ENCODE data around the gene CACNA1C.
"Not testable (repeated sequence)": the region's sequence is repeated elsewhere in the genome, so short reads cannot be mapped to it uniquely, and the experiment has no call there.

CACNA1C gene

GRCh38 chr12:2739069-2739468 lies 686.3 kb downstream of the CACNA1C start:
- H3K4me3 ChIP-seq (ENCODE audit: low read length): no peak overlapping the region
- no peak overlapping the region for H3K27ac ChIP-seq (ENCODE audit: low read depth, low read length)
- H3K27me3 ChIP-seq (ENCODE audit: control insufficient read depth, insufficient read depth, low read length): no peaks in the 10 kb centered on the region
- no peak overlapping the region for H3K9ac ChIP-seq (ENCODE audit: low read length)
- H3K36me3 ChIP-seq (ENCODE audit: control insufficient read depth, insufficient read depth, low read length): no peaks in the 10 kb centered on the region
- H3K4me1 ChIP-seq (ENCODE audit: control insufficient read depth, insufficient read depth, low read length): no peaks in the 10 kb centered on the region

DNA sequence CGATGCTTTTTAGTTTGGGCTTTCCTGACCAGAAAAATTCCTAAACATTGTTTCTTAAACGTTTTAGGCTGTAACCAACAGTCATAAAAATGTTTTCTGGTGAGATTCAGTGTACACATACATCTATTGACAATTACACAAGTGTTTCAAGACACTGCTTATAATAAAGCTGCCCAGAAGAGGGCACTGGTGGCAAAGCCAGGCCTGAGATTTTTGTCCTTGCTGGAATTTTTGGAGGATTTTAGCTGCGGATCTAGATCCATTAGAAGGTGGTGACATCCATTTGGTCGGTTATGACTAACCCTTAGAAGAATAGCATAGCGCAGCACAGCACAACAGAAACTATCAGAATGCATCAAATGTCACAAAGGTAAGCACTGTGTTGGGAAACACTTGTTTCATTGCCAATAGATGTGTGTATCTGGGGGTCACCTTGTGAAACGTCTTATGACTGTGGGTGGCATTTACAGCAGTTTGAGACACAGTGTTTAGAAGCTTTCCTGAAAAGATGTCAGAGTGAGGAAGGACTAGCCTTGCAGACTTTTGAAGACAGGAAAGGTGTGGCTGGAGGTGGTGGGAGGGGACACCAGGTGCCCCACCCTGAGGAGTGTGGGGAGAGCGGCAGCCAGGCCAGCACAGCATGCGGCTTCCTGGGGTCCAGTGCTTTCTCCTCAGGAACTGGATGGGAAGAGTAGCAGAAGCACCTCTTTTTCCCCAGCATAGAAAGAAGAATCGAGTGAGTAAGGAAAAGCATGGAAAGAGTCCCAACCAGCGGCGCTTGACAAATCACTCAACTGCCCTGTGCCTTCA lies 687.2 kb downstream of the CACNA1C start:
- Histone ChIP-seq H3K4me3 (ENCODE audit: low read length) (no peak overlapping the region), H3K27ac (ENCODE audit: low read depth, low read length) (no peak overlapping the region), H3K4me1 (ENCODE audit: control insufficient read depth, insufficient read depth, low read length) (no peaks in the 10 kb centered on the region), H3K9ac (ENCODE audit: low read length) (no peak overlapping the region), H3K36me3 (ENCODE audit: control insufficient read depth, insufficient read depth, low read length) (no peaks in the 10 kb centered on the region), H3K27me3 (ENCODE audit: control insufficient read depth, insufficient read depth, low read length) (no peaks in the 10 kb centered on the region)

DNA sequence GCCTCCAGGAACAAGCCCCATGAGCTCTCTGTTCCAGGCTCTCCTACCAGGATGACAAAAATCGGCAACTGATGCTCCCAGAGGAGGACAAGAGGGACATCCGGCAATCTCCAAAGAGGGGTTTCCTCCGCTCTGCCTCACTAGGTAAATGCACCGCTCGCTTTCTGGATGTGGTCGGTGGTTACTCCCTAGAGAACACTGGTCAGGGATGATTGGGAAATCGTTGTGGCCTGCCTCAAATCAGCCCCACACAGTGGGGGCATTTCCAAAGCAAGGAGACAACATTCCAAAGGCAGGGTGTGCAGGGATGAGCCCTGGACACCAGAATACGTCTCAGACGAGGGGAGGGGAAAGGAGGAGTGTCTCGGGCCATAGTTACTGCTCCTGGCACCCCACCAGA lies 689.2 kb downstream of the CACNA1C start:
- H3K36me3 ChIP-seq (ENCODE audit: control insufficient read depth, insufficient read depth, low read length); H3K9ac ChIP-seq (ENCODE audit: low read length); H3K27me3 ChIP-seq (ENCODE audit: control insufficient read depth, insufficient read depth, low read length); H3K27ac ChIP-seq (ENCODE audit: low read depth, low read length); H3K4me3 ChIP-seq (ENCODE audit: low read length); H3K4me1 ChIP-seq (ENCODE audit: control insufficient read depth, insufficient read depth, low read length): not testable (repeated sequence)

GRCh38 chr12:2743478-2743877 lies 690.7 kb downstream of the CACNA1C start:
- H3K27ac ChIP-seq (ENCODE audit: low read depth, low read length): no peak overlapping the region
- H3K9ac ChIP-seq (ENCODE audit: low read length): no peak overlapping the region
- H3K4me1 ChIP-seq (ENCODE audit: control insufficient read depth, insufficient read depth, low read length): no peaks in the 10 kb centered on the region
- H3K4me3 ChIP-seq (ENCODE audit: low read length): no peak overlapping the region
- H3K36me3 ChIP-seq (ENCODE audit: control insufficient read depth, insufficient read depth, low read length): no peaks in the 10 kb centered on the region
- H3K27me3 ChIP-seq (ENCODE audit: control insufficient read depth, insufficient read depth, low read length): no peaks in the 10 kb centered on the region

DNA sequence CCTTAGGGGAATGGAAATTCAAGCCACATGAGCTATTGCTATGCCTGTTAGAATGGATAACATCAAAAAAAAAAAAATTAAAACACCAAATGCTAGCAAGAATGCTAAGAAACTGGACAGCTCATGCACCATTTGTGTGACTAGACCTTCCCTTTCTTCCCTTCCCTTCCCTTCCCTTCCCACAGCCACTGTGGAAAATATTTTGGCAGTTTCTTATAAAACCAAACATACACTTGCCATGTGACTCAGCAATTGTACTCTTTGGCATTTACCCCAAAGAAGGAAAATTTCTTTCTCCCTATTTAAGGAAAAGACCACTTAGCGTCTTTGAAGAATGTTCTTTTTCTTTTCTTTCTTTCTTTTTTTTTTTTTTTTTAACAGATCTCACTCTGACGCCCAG lies 692.9 kb downstream of the CACNA1C start:
- H3K27ac ChIP-seq (ENCODE audit: low read depth, low read length): no peak overlapping the region
- no peak overlapping the region for H3K9ac ChIP-seq (ENCODE audit: low read length)
- H3K27me3 ChIP-seq (ENCODE audit: control insufficient read depth, insufficient read depth, low read length): no peaks in the 10 kb centered on the region
- no peak overlapping the region for H3K4me3 ChIP-seq (ENCODE audit: low read length)
- H3K4me1 ChIP-seq (ENCODE audit: control insufficient read depth, insufficient read depth, low read length): no peaks in the 10 kb centered on the region
- no peaks in the 10 kb centered on the region for H3K36me3 ChIP-seq (ENCODE audit: control insufficient read depth, insufficient read depth, low read length)
